K562 (cell line): ENCODE results near the gene PUSL1. TPM values are rescaled to one million over a fixed set of nuclear protein-coding genes. Genes with fewer than 3 reads are reported as not detected.

Experiments
- ATAC-seq: fragments of 200-7000 bp; cut with Tn5 transposase; 3 replicates; pipeline ENCODE4 v1.9.1; 2020; ENCODE audit warnings: moderate library complexity
- BruUV-seq: library from RNA; stranded (reverse); fragments of 400-500 nt; replicated peaks from 2 replicates; lab custom pipeline; 2021; lab: Mats Ljungman, UMichigan
- CTCF ChIA-PET: fragments of 300-600 bp; formaldehyde crosslinking; extraction: SDS; loops from one replicate; lab custom pipeline; 2021; ENCODE audit warnings: low intra/inter-chr PET ratio; lab: Yijun Ruan, JAX
- POLR2A ChIA-PET: fragments of 300-600, 350-650 bp; sonication (Branson Sonifier 250); formaldehyde crosslinking; extraction: SDS; loops from one replicate; lab custom pipeline; 2021; ENCODE audit warnings: antibody characterized with exemption, inconsistent platforms; lab: Yijun Ruan, JAX
- DNase-seq, 4 experiments: peaks; one replicate each; pipeline versions ENCODE4 v3.0.0 to v3.0.0-alpha.2; 2011 to 2018; ENCODE audit warnings: low spot score in 3 of 4, mixed read lengths in 3 of 4; ENCODE audit errors: extremely low read depth in 1 of 4
- FAIRE-seq: peaks from 2 replicates; lab custom pipeline; 2011; peaks lifted over from hg19 to GRCh38; lab: Jason Lieb, UNC
- H2AFZ ChIP-seq: 2 replicates; pipeline ENCODE4 v1.6.0; 2011; ENCODE audit warnings: low read depth, low read length, control low read depth, inconsistent platforms
- H3K27ac ChIP-seq: fragments of 200-600 bp; 3 replicates; pipeline ENCODE4 v1.8.0; 2011; ENCODE audit warnings: low read depth, mild to moderate bottlenecking, control low read depth, inconsistent platforms, low read length, moderate library complexity, mixed read lengths; ENCODE audit errors: extremely low read depth
- H3K27me3 ChIP-seq, 2 experiments: fragments of 300-600 bp in 1 of 2; 2 replicates in 1 of 2; 3 replicates in 1 of 2; pipeline versions ENCODE4 v1.6.0 to v1.8.0; 2011; ENCODE audit warnings: inconsistent platforms in 2 of 2, low read length in 2 of 2, mild to moderate bottlenecking in 1 of 2, mixed read lengths in 1 of 2, moderate library complexity in 1 of 2; ENCODE audit not compliant: control insufficient read depth in 2 of 2, insufficient read depth in 2 of 2
- H3K36me3 ChIP-seq: fragments of 300-600 bp; 3 replicates; pipeline ENCODE4 v1.8.0; 2011; ENCODE audit warnings: mild to moderate bottlenecking, low read length, inconsistent platforms; ENCODE audit not compliant: control insufficient read depth, insufficient read depth
- H3K4me1 ChIP-seq, 2 experiments: fragments of 200-600 bp in 1 of 2; replicated peaks in 1 of 2; 2 replicates in 1 of 2; 3 replicates in 1 of 2; pipeline versions ENCODE4 v1.5.1 to v1.8.0; 2011; ENCODE audit warnings: inconsistent platforms in 2 of 2, low read length in 2 of 2, mild to moderate bottlenecking in 1 of 2, mixed read lengths in 1 of 2, moderate library complexity in 1 of 2; ENCODE audit not compliant: control insufficient read depth in 2 of 2, insufficient read depth in 2 of 2
- H3K4me2 ChIP-seq: 2 replicates; pipeline ENCODE4 v1.6.1; 2011; ENCODE audit warnings: low read length, control low read depth, inconsistent platforms, mixed read lengths; ENCODE audit not compliant: insufficient read depth
- H3K4me3 ChIP-seq: fragments of 200-600 bp; sonication (generic), shearing (Covaris generic); 2 replicates; pipeline ENCODE4 v1.5.1; 2016; ENCODE audit warnings: control low read depth, inconsistent platforms
- H3K79me2 ChIP-seq: fragments of 200-600 bp; 3 replicates; pipeline ENCODE4 v1.8.0; 2011; ENCODE audit warnings: low read length, inconsistent platforms; ENCODE audit not compliant: control insufficient read depth, insufficient read depth
- H3K9ac ChIP-seq, 2 experiments: 2 replicates each; pipeline versions ENCODE4 v1.6.0 to v1.6.1; 2011; ENCODE audit warnings: low read depth in 2 of 2, low read length in 2 of 2, control low read depth in 1 of 2, inconsistent platforms in 1 of 2, mild to moderate bottlenecking in 1 of 2, mixed read lengths in 1 of 2; ENCODE audit not compliant: insufficient read depth in 1 of 2
- H3K9me1 ChIP-seq: one replicate; pipeline ENCODE4 v1.6.0; 2011; ENCODE audit warnings: inconsistent platforms, mild to moderate bottlenecking, low read length, moderate library complexity; ENCODE audit not compliant: control insufficient read depth, insufficient read depth
- H3K9me3 ChIP-seq: replicated peaks from 2 replicates; pipeline ENCODE4 v1.5.1; 2011; ENCODE audit warnings: low read depth, low read length, inconsistent platforms; ENCODE audit not compliant: control insufficient read depth, insufficient read depth
- H4K20me1 ChIP-seq: replicated peaks from 2 replicates; pipeline ENCODE4 v1.6.1; 2011; ENCODE audit warnings: low read length, inconsistent platforms, mixed read lengths; ENCODE audit not compliant: control insufficient read depth, insufficient read depth
- ARNT ChIP-seq, 2 experiments: fragments of 450-650 bp; IDR thresholded peaks; 2 replicates each; pipeline ENCODE4 v1.6.1; 2016; ENCODE audit warnings: mild to moderate bottlenecking in 1 of 2
- CREB5 ChIP-seq: fragments of 250-450 bp; sonication (Bioruptor Pico); IDR thresholded peaks from 2 replicates; pipeline ENCODE4 v1.5.0; 2020; ENCODE audit warnings: mild to moderate bottlenecking
- DNMT1 ChIP-seq: fragments of 450-650 bp; IDR thresholded peaks from 2 replicates; pipeline ENCODE4 v1.6.1; 2016; ENCODE audit warnings: antibody characterized with exemption, mild to moderate bottlenecking
- ESRRB ChIP-seq: fragments of 250-450 bp; sonication (Bioruptor Pico); IDR thresholded peaks from 2 replicates; pipeline ENCODE4 v1.5.0; 2020; ENCODE audit warnings: mild to moderate bottlenecking, moderate library complexity, borderline replicate concordance
- ETV6 ChIP-seq, 3 experiments: fragments of 150-350 bp in 1 of 3; sonication (generic) in 1 of 3; formaldehyde crosslinking in 1 of 3; IDR thresholded peaks; 2 replicates each; pipeline versions ENCODE4 v1.6.1 to v1.8.0; 2014 to 2022; ENCODE audit warnings: borderline replicate concordance in 2 of 3, low read depth in 2 of 3, antibody characterized with exemption in 1 of 3, low read length in 1 of 3, mild to moderate bottlenecking in 1 of 3, missing genetic modification reagents in 1 of 3
- IFI16 ChIP-seq: fragments of 250-450 bp; sonication (Bioruptor Pico); IDR thresholded peaks from 2 replicates; pipeline ENCODE4 v2.1.2; 2022; ENCODE audit warnings: mild to moderate bottlenecking, inconsistent platforms
- KDM5B ChIP-seq: fragments of 200-600 bp; sonication (generic); IDR thresholded peaks from 2 replicates; pipeline ENCODE4 v1.6.1; 2012; ENCODE audit warnings: low read depth, mild to moderate bottlenecking, moderate library complexity, low read length, control low read depth, inconsistent platforms; ENCODE audit not compliant: insufficient replicate concordance
- MLLT1 ChIP-seq, 2 experiments: fragments of 450-650 bp; IDR thresholded peaks; 2 replicates each; pipeline ENCODE4 v1.6.1; 2016
- MTA1 ChIP-seq: fragments of 450-650 bp; IDR thresholded peaks from 2 replicates; pipeline ENCODE4 v1.6.1; 2017; ENCODE audit warnings: borderline replicate concordance
- NFIC ChIP-seq: fragments of 450-650 bp; IDR thresholded peaks from 2 replicates; pipeline ENCODE4 v1.6.1; 2017; ENCODE audit warnings: mild to moderate bottlenecking, inconsistent platforms
- POLR2B ChIP-seq: fragments of 450-650 bp; IDR thresholded peaks from 2 replicates; pipeline ENCODE4 v1.6.1; 2018; ENCODE audit warnings: low read depth; ENCODE audit not compliant: partially characterized antibody
- POU5F1 ChIP-seq: fragments of 150-350 bp; IDR thresholded peaks from 2 replicates; pipeline ENCODE4 v1.6.1; 2014; ENCODE audit warnings: borderline replicate concordance, low read length, low read depth, mild to moderate bottlenecking; ENCODE audit not compliant: partially characterized antibody
- RBM22 ChIP-seq: fragments of 200-400 bp; formaldehyde crosslinking; IDR thresholded peaks from 2 replicates; pipeline ENCODE4 v1.6.1; 2018; ENCODE audit warnings: low read length, low read depth; ENCODE audit not compliant: poor library complexity, severe bottlenecking
- SIX5 ChIP-seq, 2 experiments: IDR thresholded peaks; 2 replicates each; pipeline ENCODE4 v1.6.1; 2011; ENCODE audit warnings: low read length in 2 of 2, borderline replicate concordance in 1 of 2, low read depth in 1 of 2, mild to moderate bottlenecking in 1 of 2, moderate library complexity in 1 of 2; ENCODE audit not compliant: insufficient read depth in 1 of 2
- TCFL5 ChIP-seq: fragments of 250-450 bp; sonication (Bioruptor Pico); conservative IDR thresholded peaks from 2 replicates; pipeline ENCODE4 v1.6.1; 2021; ENCODE audit warnings: mild to moderate bottlenecking, moderate library complexity, matching md5 sums
- ZBTB33 ChIP-seq: sonication (generic); formaldehyde crosslinking; IDR thresholded peaks from 2 replicates; pipeline ENCODE4 v1.8.1; 2023; ENCODE audit warnings: mild to moderate bottlenecking, missing genetic modification reagents
- ZNF174 ChIP-seq: fragments of 250-450 bp; sonication (Bioruptor Pico); IDR thresholded peaks from 2 replicates; pipeline ENCODE4 v1.4.0; 2020; ENCODE audit warnings: mild to moderate bottlenecking
- ZNF184 ChIP-seq: sonication (generic); formaldehyde crosslinking; IDR thresholded peaks from 2 replicates; pipeline ENCODE4 v1.5.0; 2020; ENCODE audit warnings: missing genetic modification reagents
- ZNF586 ChIP-seq: fragments of 450-650 bp; formaldehyde crosslinking; conservative IDR thresholded peaks from 2 replicates; pipeline ENCODE4 v1.4.0; 2020; ENCODE audit warnings: mild to moderate bottlenecking, moderate library complexity
- WGBS: fragments of 100-300 bp; shearing (Covaris generic); methylation state at CpG from one replicate; pipeline ENCODE4 v1.1.6; 2016; ENCODE audit warnings: low coverage, mixed read lengths; ENCODE audit not compliant: insufficient coverage; ENCODE audit errors: missing lambda C conversion rate; 5-methylcytosine and 5-hydroxymethylcytosine counted together
- in situ Hi-C: fragments of 300-500 bp; cut with MboI; formaldehyde crosslinking; loops from 4 replicates; pipeline ENCODE4 v1.15.0; 2018; ENCODE audit warnings: inconsistent platforms, mixed read lengths
- intact Hi-C: fragments of 100-400 bp; cut with micrococcal nuclease; formaldehyde crosslinking; loops from 2 replicates; pipeline ENCODE4 v1.14.2; 2022
- polyA plus RNA-seq, 8 experiments: library from polyadenylated mRNA; depleted of rRNA in 4 of 8; stranded (reverse) in 5 of 8; unstranded in 3 of 8; fragments of >200 nt; fragmentation: Nextera tagmentation in 2 of 8; fragmentation: Illumina TruSeq in 1 of 8; extraction: Ambion mirVana in 2 of 8; extraction: Trizol in 1 of 8; gene quantifications; 2 replicates each; pipeline versions ENCODE4 v1.2.1 to v1.2.3, GENCODE V29; 2011 to 2014; ENCODE audit warnings: inconsistent platforms in 1 of 8, missing spikeins in 1 of 8
- total RNA-seq, 7 experiments: library from RNA; depleted of rRNA in 6 of 7; stranded (reverse); fragments of >200 nt in 6 of 7; fragmentation: Illumina TruSeq in 2 of 7; extraction: Trizol in 2 of 7; gene quantifications; 2 replicates each; pipeline versions ENCODE4 v1.2.1 to v1.2.3, GENCODE V29; 2011 to 2021; ENCODE audit warnings: low replicate concordance in 1 of 7

PUSL1 gene
- total and polyA plus RNA-seq, 9 of the 15 experiments (the other 6 are each of a cell fraction or from before 2014, with no cell fraction given) = 0.62 to 86.9 (median 13.6) TPM

- CTCF ChIA-PET = no interaction called here
- no TSS peak for BruUV-seq
- no peak for FAIRE-seq
- no peak for TF ChIP-seq MTA1
- TF ChIP-seq POU5F1 = no peak
- no peak for TF ChIP-seq DNMT1
- TF ChIP-seq TCFL5 = no peak
- no peak for TF ChIP-seq ZNF184 (CRISPR knock-in tag)
- peak; percentile 81 for TF ChIP-seq ZBTB33 (CRISPR knock-in tag)
- no peak for TF ChIP-seq CREB5 (CRISPR knock-in tag)
- peak in 1 of 2 experiments; percentile 96; a peak in 2 of 4 replicates for TF ChIP-seq MLLT1 (IDR thresholded peaks at IDR 0.05)
- TF ChIP-seq IFI16 = no peak
- peak; percentile 36 for TF ChIP-seq RBM22
- no peak for TF ChIP-seq POLR2B
- no peak for TF ChIP-seq ZNF174 (CRISPR knock-in tag)
- no peak for TF ChIP-seq SIX5 (IDR thresholded peaks at IDR 0.05; ENCODE audit: borderline replicate concordance in 1 of 2, insufficient read depth in 1 of 2, low read depth in 1 of 2, low read length in 2 of 2)
- no peak for TF ChIP-seq ARNT (IDR thresholded peaks at IDR 0.05)
- no peak for TF ChIP-seq ZNF586 (CRISPR knock-in tag)
- peak; percentile 12 for TF ChIP-seq KDM5B
- no peak for TF ChIP-seq ETV6 (IDR thresholded peaks at IDR 0.05; ENCODE audit: borderline replicate concordance in 1 of 2, low read depth in 2 of 2, low read length in 1 of 2)
- no peak for TF ChIP-seq ETV6 (CRISPR knock-in tag; IDR thresholded peaks at IDR 0.05; ENCODE audit: borderline replicate concordance)
- TF ChIP-seq NFIC = peak; percentile 4; the same call in 1 of the 2 replicates
- TF ChIP-seq ESRRB (CRISPR knock-in tag) = no peak
These were observed 11.2 kb downstream of the PUSL1 start for GRCh38 chr1:1319646-1319941.

More at GRCh38 chr1:1319646-1319941, 11.2 kb downstream of the PUSL1 start:
- in situ Hi-C loops (no loop called here), intact Hi-C loops (no loop called here)
- Histone ChIP-seq H4K20me1 (peaks cover 28% of the 10 kb centered on the region; the same call in 1 of the 2 replicates), H3K9me3 (no peaks in the 10 kb centered on the region), H3K4me1 (peaks cover 37 to 81% of the 10 kb centered on the region in 2 experiments), H3K4me2 (no peak overlapping the region), H3K79me2 (peaks cover 66% of the 10 kb centered on the region), H3K36me3 (peaks cover 74% of the 10 kb centered on the region), H3K9me1 (peaks cover 13% of the 10 kb centered on the region), H3K27ac (no peak overlapping the region; the same call in 2 of the 3 replicates), H3K4me3 (no peak overlapping the region), H3K27me3 (no peaks in the 10 kb centered on the region), H2AFZ (no peak overlapping the region), H3K9ac (peak overlapping the region in 1 of 2 experiments; percentile 83; a peak in 2 of 4 replicates)
- POLR2A ChIA-PET = interaction anchor here (4.3 kb wide), 1 partner anchor 9 kb away, joined by 30 read pairs; no protein-coding TSS in a partner anchor
- no peak for ATAC-seq
- no peak for DNase-seq
- WGBS = 88% methylated on average over 11 of the region's 13 CpGs
